GM21786 (cell line): Measurements from ENCODE around the gene PTPRR.

Source experiments
- ATAC-seq: cut with Tn5 transposase; IDR thresholded peaks from one replicate; pipeline ENCODE4 v1.9.1; 2021; ENCODE audit not compliant: unreplicated experiment

The PTPRR gene

GRCh38 chr12:70920251-70920851, at the start of gene PTPRR:
Gene PTPRR (minus strand): TSS chr12:70920738. CDS start chr12:70920390, 348 bp downstream.
- no peak for ATAC-seq

- ATAC-seq = no peak
Observed at GRCh38 chr12:70966996-70967790, 46.7 kb upstream of the PTPRR start.

- no peak for ATAC-seq
Observed at GRCh38 chr12:70966046-70966445, 45.5 kb upstream of the PTPRR start.

- no peak for ATAC-seq
Observed at GRCh38 chr12:70964867-70965510, 44.5 kb upstream of the PTPRR start.

GRCh38 chr12:70963081-70963660, 42.6 kb upstream of the PTPRR start:
- ATAC-seq = no peak

- ATAC-seq = peak; percentile 69
Observed at GRCh38 chr12:70962226-70962794, 41.8 kb upstream of the PTPRR start.

GRCh38 chr12:70960484-70960883, 39.9 kb upstream of the PTPRR start:
- no peak for ATAC-seq

- ATAC-seq = no peak
Observed at GRCh38 chr12:70955415-70955814, 34.9 kb upstream of the PTPRR start.

- ATAC-seq = no peak
Observed at GRCh38 chr12:70950451-70950850, 29.9 kb upstream of the PTPRR start.

GRCh38 chr12:70948976-70949336, 28.4 kb upstream of the PTPRR start:
- no peak for ATAC-seq

- ATAC-seq = no peak
Observed at GRCh38 chr12:70948236-70948975, 27.9 kb upstream of the PTPRR start.

- no peak for ATAC-seq
Observed at GRCh38 chr12:70936203-70936813, 15.8 kb upstream of the PTPRR start.

GRCh38 chr12:70933133-70933532, 12.6 kb upstream of the PTPRR start:
- no peak for ATAC-seq

- no peak for ATAC-seq
Observed at GRCh38 chr12:70929029-70929428, 8.5 kb upstream of the PTPRR start.

GRCh38 chr12:70928071-70928470, 7.5 kb upstream of the PTPRR start:
- no peak for ATAC-seq

- no peak for ATAC-seq
Observed at GRCh38 chr12:70927356-70927755, 6.8 kb upstream of the PTPRR start.

GRCh38 chr12:70925539-70925938, 5.0 kb upstream of the PTPRR start:
- no peak for ATAC-seq

GRCh38 chr12:70920891-70921290, 353 bp upstream of the PTPRR start:
- ATAC-seq = no peak

- no peak for ATAC-seq
Observed at GRCh38 chr12:70919597-70920035, 922 bp downstream of the PTPRR start.

GRCh38 chr12:70919176-70919575, 1.4 kb downstream of the PTPRR start:
- no peak for ATAC-seq
